G401 (cell line): ENCODE results near the gene PNPLA6. TPM values are rescaled to one million over a fixed set of nuclear protein-coding genes. Genes with fewer than 3 reads are reported as not detected.

Experiments used
- total RNA-seq: library from RNA; depleted of rRNA; stranded (reverse); fragments of >200 nt; shearing (Covaris generic); gene quantifications from 2 replicates; pipeline ENCODE4 v1.2.3, GENCODE V29; 2014; rRNA removed

The PNPLA6 gene
- total RNA-seq, 1 experiment from 2014 or later = 97.9 TPM

Other genes starting within 250 kb of the PNPLA6 start
- gene INSR, start 241.3 kb upstream of the PNPLA6 start, total RNA-seq = 10.2 and 10.7 TPM in 2 replicates
- 33.0 and 33.2 TPM in 2 replicates for gene ARHGEF18, start 186.8 kb upstream of the PNPLA6 start, total RNA-seq
- 3.5 and 6.6 TPM in 2 replicates for gene PEX11G, start 46.7 kb upstream of the PNPLA6 start, total RNA-seq
- 25.3 and 40.1 TPM in 2 replicates for gene ZNF358, start 19.6 kb upstream of the PNPLA6 start, total RNA-seq
- 6.2 and 16.9 TPM in 2 replicates for gene MCOLN1, start 13.1 kb upstream of the PNPLA6 start, total RNA-seq
- gene CAMSAP3, start 60.1 kb downstream of the PNPLA6 start, total RNA-seq = 3.3 and 4.8 TPM in 2 replicates
- gene XAB2, start 93.8 kb downstream of the PNPLA6 start, total RNA-seq = 68.4 and 87.3 TPM in 2 replicates
- gene PET100, start 94.1 kb downstream of the PNPLA6 start, total RNA-seq = 31.2 and 80.2 TPM in 2 replicates
- gene PCP2, start 98.0 kb downstream of the PNPLA6 start, total RNA-seq = not detected in 2 replicates
- gene STXBP2, start 101.4 kb downstream of the PNPLA6 start, total RNA-seq = 0.20 TPM in 1 of 2 replicates, not detected in the other
- not detected in 2 replicates for gene RETN, start 133.3 kb downstream of the PNPLA6 start, total RNA-seq
- not detected in 2 replicates for gene MCEMP1, start 141.4 kb downstream of the PNPLA6 start, total RNA-seq
- gene TRAPPC5, start 145.1 kb downstream of the PNPLA6 start, total RNA-seq = 131 and 153 TPM in 2 replicates
- gene FCER2, start 166.4 kb downstream of the PNPLA6 start, total RNA-seq = not detected in 2 replicates
- not detected in 2 replicates for gene CLEC4G, start 196.4 kb downstream of the PNPLA6 start, total RNA-seq
- not detected in 2 replicates for gene CD209, start 211.8 kb downstream of the PNPLA6 start, total RNA-seq
- gene CLEC4M, start 227.5 kb downstream of the PNPLA6 start, total RNA-seq = not detected in 2 replicates